ENCODE measurements around the gene GEMIN5. TPM values are rescaled to one million over a fixed set of nuclear protein-coding genes. Genes with fewer than 3 reads are reported as not detected.

Gene GEMIN5
- total and polyA plus RNA-seq, 2 of the 13 experiments (the other 11 are each of a cell fraction or from before 2014, with no cell fraction given) = 6.6 to 28.6 TPM

- TF ChIP-seq ZHX1 (CRISPR knock-in tag; IDR thresholded peaks at IDR 0.05; ENCODE audit: low read depth) (no peak), IKZF1 (IDR thresholded peaks at IDR 0.05) (no peak), MAFG (CRISPR knock-in tag; IDR thresholded peaks at IDR 0.05) (no peak), GTF2F1 (IDR thresholded peaks at IDR 0.05; ENCODE audit: low read length) (no peak), KLF11 (CRISPR knock-in tag; IDR thresholded peaks at IDR 0.05) (no peak), PHB2 (IDR thresholded peaks at IDR 0.05; ENCODE audit: partially characterized antibody) (no peak), ZSCAN31 (CRISPR knock-in tag; IDR thresholded peaks at IDR 0.05; ENCODE audit: low read depth) (no peak), CCAR2 (optimal IDR thresholded peaks at IDR 0.05; ENCODE audit: low read depth, low read length) (no peak), PHF21A (CRISPR knock-in tag; IDR thresholded peaks at IDR 0.05) (no peak), CREB1 (IDR thresholded peaks at IDR 0.05) (peak; percentile 47), CREB1 (CRISPR knock-in tag; IDR thresholded peaks at IDR 0.05) (no peak), THAP11 (CRISPR knock-in tag; IDR thresholded peaks at IDR 0.05) (no peak), ZNF33A (CRISPR knock-in tag; IDR thresholded peaks at IDR 0.05; ENCODE audit: borderline replicate concordance) (no peak), ZNF230 (CRISPR knock-in tag; IDR thresholded peaks at IDR 0.05) (no peak), SMAD9 (CRISPR knock-in tag; IDR thresholded peaks at IDR 0.05) (no peak), ZNF850 (CRISPR knock-in tag; conservative IDR thresholded peaks at IDR 0.05) (no peak), NFIC (IDR thresholded peaks at IDR 0.05; ENCODE audit: low read length) (no peak), SRSF9 (IDR thresholded peaks at IDR 0.05; ENCODE audit: borderline replicate concordance, insufficient read depth, low read depth, low read length, poor library complexity, severe bottlenecking) (no peak)
- TF ChIP-seq, protein P1, sequence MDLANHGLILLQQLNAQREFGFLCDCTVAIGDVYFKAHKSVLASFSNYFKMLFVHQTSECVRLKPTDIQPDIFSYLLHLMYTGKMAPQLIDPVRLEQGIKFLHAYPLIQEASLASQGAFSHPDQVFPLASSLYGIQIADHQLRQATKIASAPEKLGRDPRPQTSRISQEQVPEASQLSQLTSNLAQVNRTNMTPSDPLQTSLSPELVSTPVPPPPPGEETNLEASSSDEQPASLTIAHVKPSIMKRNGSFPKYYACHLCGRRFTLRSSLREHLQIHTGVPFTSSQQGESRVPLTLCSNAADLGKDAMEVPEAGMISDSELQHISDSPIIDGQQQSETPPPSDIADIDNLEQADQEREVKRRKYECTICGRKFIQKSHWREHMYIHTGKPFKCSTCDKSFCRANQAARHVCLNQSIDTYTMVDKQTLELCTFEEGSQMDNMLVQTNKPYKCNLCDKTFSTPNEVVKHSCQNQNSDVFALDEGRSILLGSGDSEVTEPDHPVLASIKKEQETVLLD (CRISPR knock-in tag; IDR thresholded peaks at IDR 0.05; ENCODE audit: low read depth) = no peak
- TF ChIP-seq, protein P2, sequence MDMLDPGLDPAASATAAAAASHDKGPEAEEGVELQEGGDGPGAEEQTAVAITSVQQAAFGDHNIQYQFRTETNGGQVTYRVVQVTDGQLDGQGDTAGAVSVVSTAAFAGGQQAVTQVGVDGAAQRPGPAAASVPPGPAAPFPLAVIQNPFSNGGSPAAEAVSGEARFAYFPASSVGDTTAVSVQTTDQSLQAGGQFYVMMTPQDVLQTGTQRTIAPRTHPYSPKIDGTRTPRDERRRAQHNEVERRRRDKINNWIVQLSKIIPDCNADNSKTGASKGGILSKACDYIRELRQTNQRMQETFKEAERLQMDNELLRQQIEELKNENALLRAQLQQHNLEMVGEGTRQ (IDR thresholded peaks at IDR 0.05; ENCODE audit: low read depth, low read length) = no peak
- TF ChIP-seq, protein P2 (CRISPR knock-in tag; IDR thresholded peaks at IDR 0.05; ENCODE audit: borderline replicate concordance) = no peak
- TF ChIP-seq, protein P3, sequence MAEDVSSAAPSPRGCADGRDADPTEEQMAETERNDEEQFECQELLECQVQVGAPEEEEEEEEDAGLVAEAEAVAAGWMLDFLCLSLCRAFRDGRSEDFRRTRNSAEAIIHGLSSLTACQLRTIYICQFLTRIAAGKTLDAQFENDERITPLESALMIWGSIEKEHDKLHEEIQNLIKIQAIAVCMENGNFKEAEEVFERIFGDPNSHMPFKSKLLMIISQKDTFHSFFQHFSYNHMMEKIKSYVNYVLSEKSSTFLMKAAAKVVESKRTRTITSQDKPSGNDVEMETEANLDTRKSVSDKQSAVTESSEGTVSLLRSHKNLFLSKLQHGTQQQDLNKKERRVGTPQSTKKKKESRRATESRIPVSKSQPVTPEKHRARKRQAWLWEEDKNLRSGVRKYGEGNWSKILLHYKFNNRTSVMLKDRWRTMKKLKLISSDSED (CRISPR knock-in tag; IDR thresholded peaks at IDR 0.05) = no peak
Observed at GRCh38 chr5:154860123-154860522, 77.9 kb downstream of the GEMIN5 start (continued).

Data from HepG2 (cell line).